ENCODE measurements around the gene WDR7.

WDR7 gene

GRCh38 chr18:57081899-57082298, 430.7 kb downstream of the WDR7 start:
- no peak for DNase-seq (ENCODE audit: low read depth)

GRCh38 chr18:57083485-57083884, 432.3 kb downstream of the WDR7 start:
- DNase-seq (ENCODE audit: low read depth): no peak

DNA sequence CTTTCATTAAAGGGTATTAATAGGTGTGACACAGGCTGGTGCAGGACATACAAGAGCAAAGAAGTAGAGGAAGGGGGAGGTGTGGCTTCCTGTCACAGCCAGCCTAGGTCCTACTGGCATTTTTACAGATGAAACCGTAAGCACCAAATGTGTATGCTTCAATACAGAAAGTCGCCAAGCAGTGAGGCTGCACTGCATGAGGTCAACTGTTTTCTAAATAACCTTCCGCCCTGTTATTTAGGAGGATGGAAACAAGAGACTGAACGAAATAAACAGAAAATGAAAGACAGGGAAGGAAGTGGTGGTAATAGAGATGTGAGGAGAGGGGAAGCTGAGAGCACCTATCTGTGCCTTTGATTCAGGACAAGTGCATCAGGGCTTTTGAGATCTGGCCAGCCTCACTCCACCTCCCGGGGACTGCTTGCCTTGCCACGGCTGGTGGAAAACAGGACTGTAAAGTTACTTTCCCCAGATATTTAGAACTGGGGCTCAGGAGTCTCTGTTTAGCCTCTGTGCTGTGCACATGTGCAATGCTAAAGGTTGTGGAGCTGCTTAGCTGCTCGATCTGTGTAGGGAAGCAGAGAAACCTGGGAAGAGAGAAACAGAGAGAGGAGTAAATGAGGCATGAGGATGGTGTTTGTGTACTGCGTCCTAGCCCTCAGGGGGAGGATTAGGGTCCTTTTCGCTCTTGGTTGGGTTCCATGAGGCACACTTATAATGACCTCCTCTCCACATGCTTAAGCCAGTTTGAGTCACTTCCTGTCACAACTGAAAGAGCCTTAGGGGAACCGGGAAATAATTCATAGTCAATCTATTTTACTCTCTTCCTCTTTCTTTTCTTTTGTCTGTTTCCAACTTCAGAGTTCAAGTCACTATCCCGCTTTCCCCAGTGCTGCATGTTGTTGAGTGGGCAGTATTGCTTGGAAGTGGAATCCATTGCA, 433.4 kb downstream of the WDR7 start:
- DNase-seq (ENCODE audit: low read depth): no peak

GRCh38 chr18:57085371-57085770, 434.2 kb downstream of the WDR7 start:
- no peak for DNase-seq (ENCODE audit: low read depth)

GRCh38 chr18:57086163-57086562, 435.0 kb downstream of the WDR7 start:
- no peak for DNase-seq (ENCODE audit: low read depth)

Measured in stimulated activated CD8-positive, alpha-beta memory T cell treated with anti-CD3 and anti-CD28 coated beads, Interleukin-12 subunit alpha, Interleukin-12 subunit beta, amount 100 ng/mL, for 1 hour (primary cell).